Neural progenitor cell (in vitro differentiated cells): ENCODE data around the gene CYBC1.

ENCODE experiments used
- EZH2 ChIP-seq: fragments of 200-600 bp; sonication (generic); IDR thresholded peaks from 2 replicates; pipeline ENCODE4 v1.6.1; 2017; ENCODE audit warnings: antibody characterized with exemption, mild to moderate bottlenecking, moderate library complexity
- TF ChIP-seq, protein P1 (sequence below): fragments of 200-600 bp; sonication (generic); IDR thresholded peaks from 2 replicates; pipeline ENCODE4 v1.5.1; 2017; ENCODE audit warnings: antibody characterized with exemption, mild to moderate bottlenecking

DNA sequence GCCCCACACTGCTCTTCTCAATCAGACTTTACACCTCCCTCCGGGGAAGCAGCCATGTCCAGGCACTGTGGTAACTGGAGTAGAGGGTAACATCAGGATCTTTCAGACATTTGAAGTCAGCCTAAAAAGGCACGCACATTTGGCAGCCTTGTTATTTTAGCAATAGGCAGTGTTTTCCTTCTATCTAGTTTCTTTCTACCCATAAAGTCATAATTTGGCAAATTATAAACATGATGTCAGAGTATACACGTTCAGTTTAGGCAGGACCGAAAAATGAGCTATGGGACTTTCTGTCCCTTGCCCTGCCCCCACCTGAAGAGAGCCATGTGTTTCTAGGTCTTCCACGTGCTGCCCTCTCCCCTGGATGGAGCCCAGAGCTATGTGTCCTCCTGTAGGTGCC is 29.1 kb upstream of the CYBC1 start:
- TF ChIP-seq EZH2: no peak
- TF ChIP-seq, protein P1, sequence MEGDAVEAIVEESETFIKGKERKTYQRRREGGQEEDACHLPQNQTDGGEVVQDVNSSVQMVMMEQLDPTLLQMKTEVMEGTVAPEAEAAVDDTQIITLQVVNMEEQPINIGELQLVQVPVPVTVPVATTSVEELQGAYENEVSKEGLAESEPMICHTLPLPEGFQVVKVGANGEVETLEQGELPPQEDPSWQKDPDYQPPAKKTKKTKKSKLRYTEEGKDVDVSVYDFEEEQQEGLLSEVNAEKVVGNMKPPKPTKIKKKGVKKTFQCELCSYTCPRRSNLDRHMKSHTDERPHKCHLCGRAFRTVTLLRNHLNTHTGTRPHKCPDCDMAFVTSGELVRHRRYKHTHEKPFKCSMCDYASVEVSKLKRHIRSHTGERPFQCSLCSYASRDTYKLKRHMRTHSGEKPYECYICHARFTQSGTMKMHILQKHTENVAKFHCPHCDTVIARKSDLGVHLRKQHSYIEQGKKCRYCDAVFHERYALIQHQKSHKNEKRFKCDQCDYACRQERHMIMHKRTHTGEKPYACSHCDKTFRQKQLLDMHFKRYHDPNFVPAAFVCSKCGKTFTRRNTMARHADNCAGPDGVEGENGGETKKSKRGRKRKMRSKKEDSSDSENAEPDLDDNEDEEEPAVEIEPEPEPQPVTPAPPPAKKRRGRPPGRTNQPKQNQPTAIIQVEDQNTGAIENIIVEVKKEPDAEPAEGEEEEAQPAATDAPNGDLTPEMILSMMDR: no peak
